ENCODE data around the gene SNPH. TPM values are rescaled to one million over a fixed set of nuclear protein-coding genes. Genes with fewer than 3 reads are reported as not detected.

SNPH gene
- total RNA-seq, 1 donor from 2014 or later, result 3.3 TPM

- H3K4me3 Mint-ChIP-seq (ENCODE audit: low read depth), result no peak overlapping the region
- no peak for DNase-seq (ENCODE audit: low spot score, unreplicated experiment)
- H3K27ac Mint-ChIP-seq, result no peak overlapping the region
- no peaks in the 10 kb centered on the region for H3K9me3 Mint-ChIP-seq (ENCODE audit: low read depth)
- H3K4me1 Mint-ChIP-seq (ENCODE audit: low read depth), result no peaks in the 10 kb centered on the region
- H3K27me3 Mint-ChIP-seq, result peaks cover 10% of the 10 kb centered on the region
- no peaks in the 10 kb centered on the region for H3K36me3 Mint-ChIP-seq (ENCODE audit: insufficient read depth)
- no peak for TF ChIP-seq CTCF (IDR thresholded peaks at IDR 0.05; ENCODE audit: unreplicated experiment)
Measured at GRCh38 chr20:1272368-1273100, 6.4 kb downstream of the SNPH start.

DNA sequence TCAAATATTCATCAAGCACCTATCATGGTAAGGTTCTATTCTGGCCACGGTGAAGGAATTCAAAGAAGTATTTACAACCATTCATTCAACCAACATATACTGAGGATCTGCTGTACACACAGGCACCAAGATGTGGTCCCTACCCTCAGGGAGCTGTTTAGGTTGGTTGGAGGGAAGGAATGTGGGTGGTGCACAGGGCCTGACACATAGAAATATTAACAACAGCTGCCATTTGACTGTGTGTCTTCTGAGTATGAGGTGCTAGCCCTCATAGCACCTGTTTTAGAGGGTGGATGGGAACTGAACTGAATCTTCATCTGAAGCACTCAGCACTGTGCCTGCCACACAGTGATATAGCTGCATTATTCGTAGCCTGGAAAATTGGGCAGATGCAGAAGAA is 7.3 kb downstream of the SNPH start:
- Mint-ChIP-seq H3K36me3 (ENCODE audit: insufficient read depth) (no peaks in the 10 kb centered on the region), H3K9me3 (ENCODE audit: low read depth) (no peaks in the 10 kb centered on the region), H3K27ac (no peak overlapping the region), H3K4me3 (ENCODE audit: low read depth) (no peak overlapping the region), H3K4me1 (ENCODE audit: low read depth) (no peaks in the 10 kb centered on the region), H3K27me3 (peaks cover 8% of the 10 kb centered on the region)
- DNase-seq (ENCODE audit: low spot score, unreplicated experiment), result no peak
- no peak for TF ChIP-seq CTCF (IDR thresholded peaks at IDR 0.05; ENCODE audit: unreplicated experiment)

GRCh38 chr20:1274485-1275311 is 8.6 kb downstream of the SNPH start:
- H3K4me1 Mint-ChIP-seq (ENCODE audit: low read depth), result no peaks in the 10 kb centered on the region
- no peak overlapping the region for H3K27ac Mint-ChIP-seq
- H3K4me3 Mint-ChIP-seq (ENCODE audit: low read depth), result no peak overlapping the region
- no peak for TF ChIP-seq CTCF (IDR thresholded peaks at IDR 0.05; ENCODE audit: unreplicated experiment)
- no peak for DNase-seq (ENCODE audit: low spot score, unreplicated experiment)
- H3K9me3 Mint-ChIP-seq (ENCODE audit: low read depth), result no peaks in the 10 kb centered on the region
- H3K36me3 Mint-ChIP-seq (ENCODE audit: insufficient read depth), result no peaks in the 10 kb centered on the region
- no peaks in the 10 kb centered on the region for H3K27me3 Mint-ChIP-seq

GRCh38 chr20:1275919-1276318 is 9.8 kb downstream of the SNPH start:
- DNase-seq (ENCODE audit: low spot score, unreplicated experiment), result no peak
- H3K27ac Mint-ChIP-seq, result no peak overlapping the region
- no peaks in the 10 kb centered on the region for H3K36me3 Mint-ChIP-seq (ENCODE audit: insufficient read depth)
- H3K4me1 Mint-ChIP-seq (ENCODE audit: low read depth), result no peaks in the 10 kb centered on the region
- no peak for TF ChIP-seq CTCF (IDR thresholded peaks at IDR 0.05; ENCODE audit: unreplicated experiment)
- no peak overlapping the region for H3K4me3 Mint-ChIP-seq (ENCODE audit: low read depth)
- H3K9me3 Mint-ChIP-seq (ENCODE audit: low read depth), result no peaks in the 10 kb centered on the region
- H3K27me3 Mint-ChIP-seq, result no peaks in the 10 kb centered on the region

- no peak overlapping the region for H3K27ac Mint-ChIP-seq
- no peaks in the 10 kb centered on the region for H3K27me3 Mint-ChIP-seq
- no peak for TF ChIP-seq CTCF (IDR thresholded peaks at IDR 0.05; ENCODE audit: unreplicated experiment)
- H3K36me3 Mint-ChIP-seq (ENCODE audit: insufficient read depth), result no peaks in the 10 kb centered on the region
- H3K9me3 Mint-ChIP-seq (ENCODE audit: low read depth), result no peaks in the 10 kb centered on the region
- DNase-seq (ENCODE audit: low spot score, unreplicated experiment), result no peak
- H3K4me3 Mint-ChIP-seq (ENCODE audit: low read depth), result no peak overlapping the region
- H3K4me1 Mint-ChIP-seq (ENCODE audit: low read depth), result peaks cover 3% of the 10 kb centered on the region
Measured at GRCh38 chr20:1277529-1278322, 11.6 kb downstream of the SNPH start.

Measured in progenitor cell of endocrine pancreas (in vitro differentiated cells).